ENCODE results near the gene IL4I1.

The IL4I1 gene

DNA sequence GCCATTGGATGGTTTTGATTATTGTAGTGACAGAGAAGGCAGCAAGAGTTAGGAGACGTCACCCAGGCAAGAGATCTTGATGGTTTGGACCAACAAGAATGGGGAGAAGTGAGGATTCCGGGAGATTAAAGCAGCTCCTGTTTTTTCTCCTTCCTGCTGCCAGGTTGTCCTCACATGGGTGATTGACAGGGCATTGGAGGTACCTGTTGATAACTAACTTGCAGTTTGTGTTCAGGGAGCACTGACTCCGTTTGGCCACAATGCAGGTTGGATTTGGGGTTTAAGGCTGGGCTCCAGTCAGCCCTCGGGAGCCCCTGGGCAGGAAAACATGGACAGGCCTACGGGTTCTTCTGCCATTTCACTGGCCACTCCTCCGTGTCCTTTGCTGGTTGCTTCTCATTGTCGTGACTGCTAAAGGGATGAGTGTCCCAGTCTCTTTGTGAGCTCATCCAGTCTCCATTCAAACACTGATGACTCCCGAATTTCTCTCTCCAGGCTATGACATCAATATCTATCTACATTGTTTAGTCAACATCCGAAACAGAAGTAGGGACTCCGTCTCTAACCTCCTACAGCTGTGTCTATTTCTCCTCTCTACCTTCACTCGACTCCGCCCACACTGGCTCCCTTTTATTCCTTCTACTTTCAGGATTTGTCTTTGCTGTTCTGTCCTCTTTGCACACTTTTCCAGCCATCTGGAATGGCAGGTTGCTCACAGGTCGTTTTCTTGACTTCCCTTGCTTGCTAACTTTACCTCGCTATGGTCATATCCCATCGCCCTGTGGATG lies 47.1 kb downstream of the IL4I1 start:
- DNase-seq, result no peak

DNA sequence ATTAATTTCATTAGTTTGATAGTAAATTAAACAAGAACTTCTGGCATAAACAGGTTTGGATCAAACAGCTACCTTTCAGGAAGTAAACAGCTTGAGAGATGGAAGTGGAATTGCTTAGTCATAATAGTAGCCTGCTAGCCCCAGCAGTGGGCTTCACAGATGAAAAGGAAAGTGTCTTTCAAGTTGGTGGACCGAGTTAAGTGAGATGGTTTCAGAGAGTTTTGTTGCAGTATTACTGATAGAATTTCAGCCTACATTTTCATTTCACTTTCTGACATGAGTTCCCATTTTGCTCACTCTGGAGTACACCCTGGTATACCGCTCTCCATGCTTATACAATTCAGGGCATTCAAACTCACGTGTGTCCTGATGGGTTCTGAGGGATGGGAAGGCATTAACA lies 47.7 kb downstream of the IL4I1 start:
- no peak for DNase-seq

DNA sequence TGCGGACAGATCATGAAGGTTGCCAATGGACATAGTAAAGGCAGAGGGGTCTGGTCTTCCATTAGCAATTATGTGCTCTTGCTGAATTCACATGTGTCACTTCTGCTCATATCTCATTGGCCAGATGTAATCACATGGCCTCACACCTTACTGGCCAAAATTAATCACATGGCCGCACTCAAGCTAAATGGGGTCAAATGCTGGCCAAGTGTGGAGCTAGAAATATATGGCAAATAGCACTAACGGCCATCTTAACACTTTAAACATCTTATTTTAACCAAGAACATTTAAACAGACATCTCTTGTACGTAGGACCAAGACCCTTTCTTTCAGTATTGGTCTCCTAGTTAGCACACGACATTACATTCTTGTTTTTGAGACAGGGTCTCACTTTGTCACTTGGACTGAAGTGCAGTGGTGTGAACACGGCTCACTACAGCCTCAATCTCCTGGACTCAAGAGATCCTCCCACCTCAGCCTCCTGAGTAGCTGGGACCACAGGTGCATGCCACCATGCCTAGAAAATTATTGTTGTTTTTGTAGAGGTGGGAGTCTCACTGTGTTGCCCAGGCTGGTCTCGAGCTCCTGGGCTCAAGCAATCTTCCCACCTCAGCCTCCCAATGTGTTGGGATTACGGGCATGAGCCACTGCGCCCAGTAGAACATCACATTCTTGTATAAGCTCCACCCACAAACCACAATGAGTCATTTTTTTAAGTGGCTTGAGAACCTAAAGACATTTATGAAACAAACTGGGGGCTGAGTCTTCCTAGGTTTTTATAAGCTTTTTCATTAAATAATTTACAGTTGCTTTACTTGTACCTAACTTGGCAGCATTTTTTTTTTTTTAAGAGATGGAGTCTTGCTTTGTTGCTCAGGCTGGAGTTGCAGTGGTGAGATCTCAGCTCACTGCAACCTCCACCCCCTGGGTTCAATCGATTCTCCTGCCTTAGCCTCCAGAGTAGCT lies 48.7 kb downstream of the IL4I1 start:
- DNase-seq, result no peak

DNA sequence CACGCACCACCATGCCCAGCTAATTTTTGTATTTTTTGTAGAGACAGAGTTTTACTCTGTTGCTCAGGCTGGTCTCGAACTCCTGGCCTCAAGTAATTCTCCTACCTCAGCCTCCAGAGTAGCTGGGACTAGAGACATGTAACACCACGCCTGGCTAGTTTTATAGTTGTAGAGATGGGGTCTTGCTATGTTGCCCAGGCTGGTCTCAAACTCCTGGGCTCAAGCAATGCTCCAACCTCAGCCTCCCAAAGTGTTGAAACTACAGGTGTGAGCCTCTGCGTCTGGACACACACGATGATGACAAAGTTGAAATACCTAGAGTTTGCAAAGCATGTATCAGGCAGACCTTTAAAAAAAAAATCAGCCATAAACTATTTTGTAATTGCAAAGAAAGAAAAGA lies 50.3 kb downstream of the IL4I1 start:
- no peak for DNase-seq

DNA sequence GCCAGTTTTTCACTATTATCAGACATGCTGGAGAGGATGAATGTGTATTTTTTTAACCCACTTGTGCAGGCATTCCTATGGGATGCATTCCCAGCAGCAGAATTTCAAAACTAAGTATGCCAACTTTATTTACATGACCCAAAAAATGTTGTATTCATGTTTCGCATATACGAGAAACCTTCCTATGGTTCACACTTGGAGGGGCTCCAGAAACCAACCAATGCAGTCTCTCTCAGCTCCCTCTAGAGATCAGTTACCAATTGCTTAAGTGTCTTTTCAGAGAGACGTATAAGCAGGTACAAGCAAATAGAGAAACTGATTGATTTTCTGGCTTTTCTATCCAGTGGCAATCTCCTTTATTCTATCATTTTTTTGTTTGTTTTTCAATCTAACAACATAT lies 51.3 kb downstream of the IL4I1 start:
- no peak for DNase-seq

DNA sequence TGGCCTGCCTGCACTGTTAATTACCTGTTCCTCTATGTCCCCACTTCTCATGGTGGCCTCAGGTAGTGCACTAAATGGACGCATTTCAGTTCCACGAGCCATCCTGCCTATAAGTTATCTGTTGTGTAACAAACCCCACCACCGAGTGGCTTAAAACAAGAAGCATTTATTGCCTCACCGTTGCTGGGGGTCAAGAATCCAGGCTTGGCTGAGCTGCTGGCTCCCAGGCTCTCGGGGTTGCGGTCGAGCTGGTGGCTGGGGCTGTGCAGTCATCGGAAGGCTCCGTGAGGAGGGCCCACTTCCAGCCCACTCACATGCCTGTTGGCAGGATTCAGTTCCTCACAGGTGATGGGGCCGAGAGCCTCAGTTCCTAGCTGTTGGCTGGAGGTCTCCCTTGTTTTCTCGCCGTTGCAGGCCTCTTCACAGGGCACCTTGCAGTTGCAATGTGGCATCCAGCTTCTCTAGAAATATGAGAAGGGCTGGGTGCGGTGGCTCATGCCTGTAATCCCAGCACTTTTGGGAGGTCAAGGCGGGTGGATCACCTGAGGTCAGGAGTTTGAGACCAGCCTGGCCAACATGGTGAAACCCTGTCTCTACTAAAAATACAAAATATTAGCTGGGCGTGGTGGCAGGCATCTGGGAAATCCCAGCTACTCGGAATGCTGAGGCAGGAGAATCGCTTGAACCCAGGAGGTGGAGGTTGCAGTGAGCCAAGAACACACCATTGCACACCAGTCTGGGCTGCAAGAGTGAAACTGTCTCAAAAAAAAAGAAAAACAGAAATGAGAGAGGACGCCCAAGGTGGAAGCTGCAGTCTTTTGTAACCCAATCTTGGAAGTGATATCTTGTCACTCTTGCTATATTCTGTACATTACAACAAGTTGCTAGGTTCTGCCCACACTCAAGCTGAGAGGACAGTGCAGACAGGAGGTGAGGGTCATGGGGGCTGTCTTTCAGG lies 52.3 kb downstream of the IL4I1 start:
- no peak for DNase-seq

DNA sequence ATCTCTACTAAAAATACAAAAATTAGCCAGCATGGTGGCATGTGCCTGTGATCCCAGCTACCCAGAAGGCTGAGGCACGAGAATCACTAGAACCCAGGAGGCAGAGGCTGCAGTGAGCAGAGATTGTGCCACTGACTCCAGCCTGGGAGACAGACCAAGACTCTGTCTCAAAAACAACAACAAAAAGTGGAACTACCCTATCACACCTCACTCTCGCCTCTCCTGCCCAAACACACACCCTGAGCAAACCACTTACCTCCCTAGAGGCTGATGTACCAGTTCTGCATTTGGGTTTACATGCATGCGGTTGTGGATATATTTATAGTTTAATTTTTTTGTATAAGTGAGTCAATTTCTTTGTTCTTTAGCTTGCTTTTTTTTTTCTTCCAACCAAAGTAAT lies 53.4 kb downstream of the IL4I1 start:
- no peak for DNase-seq

DNA sequence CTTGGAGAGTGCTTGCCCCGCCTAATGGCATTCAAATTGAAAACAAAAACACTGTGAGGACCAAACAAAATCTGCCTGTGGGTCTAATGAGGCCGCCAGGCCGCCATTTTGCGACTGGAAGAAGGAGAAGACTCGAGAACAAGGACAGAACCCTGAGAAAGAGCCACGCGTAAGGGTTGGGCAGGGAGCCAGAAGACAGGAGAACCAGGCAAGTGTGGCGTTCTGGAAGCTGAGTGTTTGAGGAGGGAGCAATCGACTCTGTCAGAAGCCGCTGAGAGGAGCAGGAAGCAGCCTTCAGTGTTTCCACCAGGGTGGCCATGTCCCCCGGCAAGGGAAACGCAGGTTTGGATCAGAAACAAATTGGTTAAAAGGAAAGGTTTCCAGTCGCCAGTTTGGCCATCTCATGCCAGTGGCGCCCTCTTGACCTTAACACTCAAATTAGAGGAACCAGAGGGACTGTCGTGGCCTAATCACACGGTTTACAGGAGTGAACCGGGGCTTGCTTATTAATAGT lies 55.9 kb downstream of the IL4I1 start:
- no peak for DNase-seq

DNA sequence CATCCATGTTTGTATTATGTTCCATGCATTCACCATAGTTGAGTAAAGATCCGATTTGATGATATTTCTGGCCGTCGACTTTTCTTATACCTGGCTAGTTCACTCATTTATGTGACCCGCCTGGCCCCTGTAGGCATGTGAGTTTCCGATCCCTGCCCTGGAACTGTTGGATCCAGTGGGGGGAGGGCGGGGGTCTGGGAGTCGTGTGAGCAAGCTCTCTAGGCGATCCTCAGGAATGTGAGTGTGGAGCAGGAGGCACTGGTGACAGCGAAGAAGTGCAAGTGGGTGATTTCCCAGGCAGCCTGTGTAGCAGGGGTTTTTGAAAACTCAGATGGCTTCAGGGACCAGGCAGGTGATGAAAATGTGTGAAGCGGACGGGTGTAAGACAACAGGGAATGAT lies 56.4 kb downstream of the IL4I1 start:
- DNase-seq, result no peak

DNA sequence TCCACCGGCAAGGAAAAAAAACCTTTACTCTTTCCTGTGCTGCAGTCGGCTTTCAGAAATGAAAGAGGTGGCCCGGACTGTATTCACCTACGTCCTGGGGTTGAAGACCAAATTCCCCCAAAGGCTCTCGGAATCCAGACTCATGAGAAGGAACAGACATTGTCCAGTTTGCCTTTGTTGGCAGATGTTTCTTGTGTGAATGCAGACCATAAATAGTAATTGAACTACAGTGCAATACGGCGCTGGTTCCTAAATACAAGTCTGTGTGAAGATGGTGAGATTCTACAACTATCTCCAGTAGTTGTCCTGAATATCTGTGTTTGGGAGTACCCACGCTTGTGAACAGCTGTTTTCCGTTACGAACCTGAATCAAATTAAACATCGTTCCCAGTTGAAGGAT lies 57.0 kb downstream of the IL4I1 start:
- DNase-seq, result no peak

Measured in NCI-H1048 (cell line).